GM10248 (cell line): ENCODE measurements around the gene TMEM108.

Experiments
- CTCF ChIA-PET: fragments of 300-600 bp; sonication (Branson Sonifier 250); formaldehyde crosslinking; extraction: SDS; loops from one replicate; lab custom pipeline; 2021; ENCODE audit warnings: antibody characterized with exemption; lab: Yijun Ruan, JAX
- POLR2A ChIA-PET: fragments of 350-650 bp; sonication (Branson Sonifier 250); formaldehyde crosslinking; extraction: SDS; loops from one replicate; lab custom pipeline; 2020; ENCODE audit warnings: antibody characterized with exemption; lab: Yijun Ruan, JAX
- DNase-seq: peaks from one replicate; pipeline ENCODE4 v3.0.0; 2012; ENCODE audit errors: extremely low spot score
- CTCF ChIP-seq: IDR thresholded peaks from 2 replicates; pipeline ENCODE4 v1.5.1; 2012; ENCODE audit warnings: mild to moderate bottlenecking, low read depth; ENCODE audit errors: extremely low read depth, missing control alignments, control extremely low read depth

TMEM108 gene

GRCh38 chr3:133412183-133413132 lies 374.3 kb downstream of the TMEM108 start:
- TF ChIP-seq CTCF, result no peak
- CTCF ChIA-PET, result interaction anchor here (1.0 to 4.9 kb wide), 3 partner anchors 9 to 13 kb away, joined by 3 to 17 read pairs (median 5); partner anchors contain the start of gene BFSP2
- no peak for DNase-seq
- POLR2A ChIA-PET, result no interaction called here

GRCh38 chr3:133413161-133414020 lies 375.2 kb downstream of the TMEM108 start:
- CTCF ChIA-PET, result interaction anchor here (1.0 to 2.2 kb wide), 2 partner anchors 9 to 11 kb away, joined by 3 to 5 read pairs; no protein-coding TSS in a partner anchor
- TF ChIP-seq CTCF, result no peak
- POLR2A ChIA-PET, result no interaction called here
- no peak for DNase-seq

GRCh38 chr3:133414021-133414392 lies 375.8 kb downstream of the TMEM108 start:
- ChIA-PET POLR2A (no interaction called here), CTCF (interaction anchor here (2.2 kb wide), 1 partner anchor 10 kb away, joined by 5 read pairs; no protein-coding TSS in a partner anchor)
- DNase-seq, result no peak
- no peak for TF ChIP-seq CTCF

- CTCF ChIA-PET, result no interaction called here
- POLR2A ChIA-PET, result no interaction called here
- no peak for TF ChIP-seq CTCF
- DNase-seq, result no peak
Observed at GRCh38 chr3:133418361-133418760, 380.2 kb downstream of the TMEM108 start.

- ChIA-PET CTCF (no interaction called here), POLR2A (no interaction called here)
- TF ChIP-seq CTCF, result no peak
- no peak for DNase-seq
Observed at GRCh38 chr3:133419151-133419909, 381.1 kb downstream of the TMEM108 start.
